ENCODE data around the gene PEAK3.

The PEAK3 gene, protein sequence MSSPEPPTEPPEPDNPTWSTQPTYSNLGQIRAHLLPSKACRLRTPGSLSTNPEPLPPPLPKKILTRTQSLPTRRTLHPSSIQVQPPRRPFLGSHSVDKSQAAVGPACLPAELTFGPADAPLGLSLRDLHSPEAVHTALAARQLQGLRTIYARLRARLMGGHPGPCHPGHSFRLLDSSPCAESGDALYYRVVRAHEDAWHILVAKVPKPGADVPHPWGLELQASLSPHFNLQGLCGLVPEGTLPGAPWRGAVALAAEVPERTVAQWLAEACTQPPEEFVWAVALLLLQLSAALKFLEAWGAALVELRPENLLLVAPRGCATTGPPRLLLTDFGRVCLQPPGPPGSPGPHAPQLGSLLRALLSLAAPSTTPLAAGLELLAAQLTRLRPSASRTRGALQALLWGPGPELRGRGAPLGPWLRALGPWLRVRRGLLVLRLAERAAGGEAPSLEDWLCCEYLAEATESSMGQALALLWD

DNA sequence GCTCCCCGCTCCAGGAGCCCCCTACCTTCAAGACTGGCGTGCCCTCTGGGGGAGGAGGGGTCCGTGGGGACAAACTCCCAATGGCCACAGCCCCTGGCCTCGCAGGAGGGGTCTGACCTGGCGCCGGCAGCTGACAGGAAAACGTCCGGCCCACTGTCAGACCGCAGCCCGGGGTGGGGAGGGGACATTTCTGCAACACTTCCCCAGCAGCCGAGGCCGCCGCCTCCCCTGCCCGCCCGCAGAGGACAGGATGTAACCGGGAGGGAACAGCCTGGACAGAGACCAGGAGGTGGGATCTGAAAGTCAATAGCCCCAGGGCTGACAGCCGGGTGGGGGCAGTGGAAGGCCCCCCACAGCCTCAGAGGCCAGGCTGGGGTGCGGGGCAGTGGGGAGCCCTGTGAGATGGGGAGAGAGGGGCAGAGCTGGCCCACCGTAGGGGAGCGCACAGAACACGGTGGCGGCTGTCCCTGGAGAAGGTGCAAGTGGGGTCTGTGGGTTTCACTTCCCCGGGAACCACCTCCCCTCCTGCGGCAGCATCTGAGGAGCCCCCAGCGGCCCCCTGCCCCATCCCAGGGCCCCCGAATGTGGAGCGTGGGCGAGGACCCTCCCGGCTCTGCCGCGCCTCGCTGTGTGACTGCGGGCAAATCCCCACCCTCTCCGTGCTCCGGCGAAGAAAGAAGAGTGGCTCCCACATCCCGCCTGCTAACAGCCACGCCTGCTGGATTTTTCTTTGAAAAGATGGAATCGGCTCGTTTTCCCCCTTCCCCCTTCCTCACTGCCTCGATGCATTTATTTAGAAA, at the start of gene PEAK3:
TSS of gene PEAK3 (minus strand) at position 114 of the 800 bp plus-strand sequence. CDS start 1,244 bp downstream, outside the sequence.
- no peaks in the 10 kb centered on the region for H3K4me1 ChIP-seq (ENCODE audit: control insufficient read depth, low read depth, low read length)
- peak within 1 kb of the TSS; percentile 50 for H3K4me3 ChIP-seq (ENCODE audit: low read length)

DNA sequence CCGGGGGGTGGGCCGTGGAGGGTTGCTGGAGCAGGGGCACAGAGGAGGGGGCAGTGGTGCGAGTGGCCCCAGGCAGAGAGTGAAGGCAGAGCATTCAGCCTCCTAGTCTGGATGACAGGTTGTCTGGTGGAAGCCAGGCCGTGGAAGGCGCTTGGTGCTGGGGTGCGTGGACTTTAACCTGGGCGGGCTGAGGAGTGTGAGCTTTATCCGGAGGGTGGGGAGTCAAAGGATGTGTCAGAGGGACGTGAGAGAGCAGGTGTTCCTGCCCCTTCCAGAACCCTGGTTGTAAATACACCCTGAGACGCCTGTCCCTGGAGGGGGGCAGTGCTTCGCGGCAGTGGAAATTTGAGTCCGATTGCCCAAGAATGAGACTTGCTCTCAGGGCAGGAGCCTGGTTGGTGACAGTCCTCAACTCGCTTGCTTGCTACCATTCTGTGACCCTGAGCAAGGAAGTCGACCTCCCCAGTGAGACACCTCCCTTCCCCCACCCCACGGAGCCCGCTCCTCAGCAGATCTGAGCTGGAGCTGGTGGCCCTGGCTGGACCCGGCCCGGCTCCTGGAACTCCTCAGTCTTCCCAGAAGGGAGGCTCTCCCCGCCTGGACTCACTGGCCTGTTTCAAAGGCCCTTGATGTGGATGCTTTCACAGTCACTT, 48.8 kb upstream of the PEAK3 start:
- Histone ChIP-seq H3K36me3 (ENCODE audit: control insufficient read depth, low read depth, low read length) (no peaks in the 10 kb centered on the region), H3K4me1 (ENCODE audit: control insufficient read depth, low read depth, low read length) (peaks cover 21% of the 10 kb centered on the region), H3K27ac (ENCODE audit: low read length) (no peak overlapping the region), H3K9me3 (ENCODE audit: control insufficient read depth, low read depth, low read length) (no peaks in the 10 kb centered on the region), H3K9ac (ENCODE audit: low read length) (no peak overlapping the region), H3K4me3 (ENCODE audit: low read length) (no peak overlapping the region), H3K27me3 (ENCODE audit: control insufficient read depth, insufficient read depth, low read length) (no peaks in the 10 kb centered on the region)

More for the DNA sequence above, at the start of gene PEAK3:
- no peak within 1 kb of the TSS for H3K27ac ChIP-seq (ENCODE audit: low read length)
- no peak within 1 kb of the TSS for H3K9ac ChIP-seq (ENCODE audit: low read length)
- H3K9me3 ChIP-seq (ENCODE audit: control insufficient read depth, low read depth, low read length) = no peaks in the 10 kb centered on the region
- H3K27me3 ChIP-seq (ENCODE audit: control insufficient read depth, insufficient read depth, low read length) = peaks cover 33% of the 10 kb centered on the region
- no peaks in the 10 kb centered on the region for H3K36me3 ChIP-seq (ENCODE audit: control insufficient read depth, low read depth, low read length)

DNA sequence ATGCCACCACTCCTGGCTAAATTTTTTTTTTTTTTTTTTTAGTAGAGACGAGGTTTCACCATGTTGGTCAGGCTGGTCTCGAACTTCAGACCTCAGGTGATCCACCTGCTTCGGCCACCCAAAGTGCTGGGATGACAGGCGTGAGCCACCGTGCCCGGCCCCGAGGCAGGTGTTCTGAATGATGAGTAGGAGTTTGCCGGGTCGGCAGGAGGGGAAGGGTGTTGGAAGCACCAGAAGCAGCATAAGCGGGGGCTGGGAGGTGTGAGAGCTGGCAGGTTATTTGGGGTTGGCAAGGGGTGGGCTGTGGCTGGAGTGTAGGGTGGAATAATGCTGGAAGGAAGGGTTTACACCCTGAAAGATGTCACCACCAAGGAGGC, 48.3 kb upstream of the PEAK3 start:
- Histone ChIP-seq H3K36me3 (ENCODE audit: control insufficient read depth, low read depth, low read length) (no peaks in the 10 kb centered on the region), H3K9me3 (ENCODE audit: control insufficient read depth, low read depth, low read length) (no peaks in the 10 kb centered on the region), H3K27ac (ENCODE audit: low read length) (no peak overlapping the region), H3K9ac (ENCODE audit: low read length) (no peak overlapping the region), H3K27me3 (ENCODE audit: control insufficient read depth, insufficient read depth, low read length) (no peaks in the 10 kb centered on the region), H3K4me1 (ENCODE audit: control insufficient read depth, low read depth, low read length) (peaks cover 21% of the 10 kb centered on the region), H3K4me3 (ENCODE audit: low read length) (no peak overlapping the region)

DNA sequence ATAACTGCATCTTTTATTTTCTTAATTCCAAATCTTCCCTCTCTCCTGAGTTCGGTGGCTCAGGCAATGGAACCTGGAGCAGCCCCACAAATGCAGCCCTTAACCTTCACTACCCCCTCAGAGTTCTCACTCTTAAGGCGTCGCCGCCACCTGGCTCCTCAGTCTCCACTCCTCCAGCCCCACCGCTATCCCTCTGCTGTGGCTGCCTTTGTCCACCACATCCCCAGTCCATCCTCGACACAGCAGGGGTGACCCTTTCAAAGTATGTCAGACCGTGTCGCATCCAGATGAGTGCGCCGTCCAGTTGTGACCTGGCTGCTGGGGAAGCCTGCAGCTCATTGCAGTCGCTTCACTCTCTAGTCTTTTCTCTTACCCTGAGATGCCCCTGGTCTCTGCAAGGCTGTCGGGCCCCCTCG, 47.5 kb upstream of the PEAK3 start:
- H3K36me3 ChIP-seq (ENCODE audit: control insufficient read depth, low read depth, low read length) = no peaks in the 10 kb centered on the region
- no peaks in the 10 kb centered on the region for H3K27me3 ChIP-seq (ENCODE audit: control insufficient read depth, insufficient read depth, low read length)
- peaks cover 21% of the 10 kb centered on the region for H3K4me1 ChIP-seq (ENCODE audit: control insufficient read depth, low read depth, low read length)
- peak overlapping the region; percentile 94 for H3K4me3 ChIP-seq (ENCODE audit: low read length)
- H3K27ac ChIP-seq (ENCODE audit: low read length) = peak overlapping the region; percentile 24
- peak overlapping the region; percentile 82 for H3K9ac ChIP-seq (ENCODE audit: low read length)
- H3K9me3 ChIP-seq (ENCODE audit: control insufficient read depth, low read depth, low read length) = no peaks in the 10 kb centered on the region

DNA sequence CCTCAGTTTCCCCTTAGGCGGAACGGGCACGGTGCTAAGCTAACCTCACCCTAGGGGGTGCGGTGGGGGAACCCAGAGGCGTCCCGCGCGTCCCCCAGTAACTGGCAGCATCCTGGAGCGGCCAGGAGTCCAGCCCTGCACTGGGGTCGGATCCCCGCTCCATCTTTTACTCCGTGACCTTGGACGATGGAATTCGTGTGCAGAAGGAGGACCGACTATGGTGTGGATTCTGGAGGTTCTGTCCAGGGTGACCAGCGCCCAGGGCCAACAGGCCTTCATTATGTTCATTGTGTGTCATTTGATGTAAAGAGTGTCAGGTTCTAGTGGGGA, 47.1 kb upstream of the PEAK3 start:
- H3K9ac ChIP-seq (ENCODE audit: low read length) = peak overlapping the region; percentile 82
- H3K9me3 ChIP-seq (ENCODE audit: control insufficient read depth, low read depth, low read length) = no peaks in the 10 kb centered on the region
- H3K4me3 ChIP-seq (ENCODE audit: low read length) = peak overlapping the region; percentile 94
- peaks cover 21% of the 10 kb centered on the region for H3K4me1 ChIP-seq (ENCODE audit: control insufficient read depth, low read depth, low read length)
- H3K36me3 ChIP-seq (ENCODE audit: control insufficient read depth, low read depth, low read length) = no peaks in the 10 kb centered on the region
- H3K27me3 ChIP-seq (ENCODE audit: control insufficient read depth, insufficient read depth, low read length) = no peaks in the 10 kb centered on the region
- H3K27ac ChIP-seq (ENCODE audit: low read length) = peak overlapping the region; percentile 24

DNA sequence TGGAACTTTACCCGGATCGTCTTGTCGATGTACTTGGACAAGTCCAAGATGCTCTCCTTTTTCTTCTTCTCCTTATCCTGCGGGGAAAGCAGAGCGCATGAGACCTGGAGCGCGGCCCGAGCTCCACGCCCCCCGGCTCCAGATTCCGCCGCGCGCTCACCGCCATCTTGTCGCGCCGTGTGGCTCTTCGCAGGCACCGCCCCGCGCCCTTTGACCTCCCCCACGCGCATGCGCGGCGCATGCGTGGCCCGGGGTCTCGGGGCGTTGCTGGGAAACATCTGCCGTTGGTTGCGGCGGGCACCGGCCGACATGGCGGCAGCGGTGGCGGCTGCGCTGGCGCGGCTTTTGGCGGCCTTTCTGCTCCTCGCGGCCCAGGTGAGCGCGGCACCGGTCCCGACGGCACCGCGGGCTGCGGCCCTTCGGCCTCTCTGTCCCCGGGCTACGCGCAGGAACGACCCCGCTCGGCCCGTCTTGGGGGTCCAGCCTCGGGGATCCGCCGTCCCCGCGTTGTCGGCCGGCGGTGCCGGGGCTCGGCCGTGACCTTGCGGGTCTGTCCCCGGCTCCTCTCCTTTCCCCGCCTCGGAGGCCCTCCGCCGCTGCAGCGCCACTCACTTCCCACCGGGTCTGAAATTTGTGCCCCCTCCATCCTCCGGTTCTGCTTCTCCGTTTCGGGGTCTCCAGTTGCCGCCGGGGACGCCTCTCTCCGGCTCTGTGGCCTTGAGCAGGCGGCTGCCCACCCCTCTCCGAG, 46.6 kb upstream of the PEAK3 start, which contains the start of the genes LSM7 and SPPL2B:
TSS of gene LSM7 (minus strand) at position 186 of the 748 bp plus-strand sequence. CDS start at position 166, 20 bp downstream.
TSS of gene SPPL2B (plus strand) at position 284 of the 748 bp plus-strand sequence. CDS start at position 310, 26 bp downstream.
- Histone ChIP-seq H3K27me3 (ENCODE audit: control insufficient read depth, insufficient read depth, low read length) (no peaks in the 10 kb centered on the region), H3K4me1 (ENCODE audit: control insufficient read depth, low read depth, low read length) (peaks cover 21% of the 10 kb centered on the region), H3K36me3 (ENCODE audit: control insufficient read depth, low read depth, low read length) (no peaks in the 10 kb centered on the region), H3K9ac (ENCODE audit: low read length) (peak within 1 kb of the TSS; percentile 82), H3K27ac (ENCODE audit: low read length) (peak within 1 kb of the TSS; percentile 75), H3K4me3 (ENCODE audit: low read length) (peak within 1 kb of the TSS; percentile 94), H3K9me3 (ENCODE audit: control insufficient read depth, low read depth, low read length) (no peaks in the 10 kb centered on the region)

DNA sequence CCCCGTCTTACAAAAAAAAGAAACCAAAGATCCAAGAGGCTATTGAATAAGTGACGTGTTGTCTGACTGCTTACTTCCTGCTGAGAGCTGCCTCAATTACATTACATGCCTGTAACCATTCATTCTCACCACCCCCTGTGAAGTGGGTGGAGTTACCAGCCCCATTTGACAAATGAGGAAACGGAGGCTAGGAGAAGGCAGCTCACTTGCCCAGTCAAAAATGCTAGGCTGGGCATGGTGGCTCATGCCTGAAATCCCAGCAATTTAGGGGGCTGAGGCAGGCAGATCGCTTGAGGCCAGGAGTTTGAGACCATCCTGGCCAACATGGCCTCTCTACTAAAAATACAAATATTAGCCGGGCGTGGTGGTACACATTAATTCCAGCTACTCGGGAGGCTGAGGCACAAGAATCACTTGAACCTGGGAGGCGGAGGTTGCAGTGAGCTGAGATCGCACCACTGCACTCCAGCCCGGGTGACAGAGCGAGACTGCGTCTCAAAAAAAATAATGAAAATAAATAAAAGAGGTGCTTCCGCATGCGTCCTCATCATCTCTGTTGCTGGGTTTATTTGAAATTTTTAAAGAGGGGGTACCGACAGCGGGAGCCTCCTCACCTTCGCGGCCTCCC, 45.9 kb upstream of the PEAK3 start:
- Histone ChIP-seq H3K27me3 (ENCODE audit: control insufficient read depth, insufficient read depth, low read length) (no peaks in the 10 kb centered on the region), H3K36me3 (ENCODE audit: control insufficient read depth, low read depth, low read length) (peaks cover 5% of the 10 kb centered on the region), H3K4me1 (ENCODE audit: control insufficient read depth, low read depth, low read length) (peaks cover 21% of the 10 kb centered on the region), H3K27ac (ENCODE audit: low read length) (peak overlapping the region; percentile 75), H3K9me3 (ENCODE audit: control insufficient read depth, low read depth, low read length) (no peaks in the 10 kb centered on the region), H3K9ac (ENCODE audit: low read length) (peak overlapping the region; percentile 82), H3K4me3 (ENCODE audit: low read length) (peak overlapping the region; percentile 94)

DNA sequence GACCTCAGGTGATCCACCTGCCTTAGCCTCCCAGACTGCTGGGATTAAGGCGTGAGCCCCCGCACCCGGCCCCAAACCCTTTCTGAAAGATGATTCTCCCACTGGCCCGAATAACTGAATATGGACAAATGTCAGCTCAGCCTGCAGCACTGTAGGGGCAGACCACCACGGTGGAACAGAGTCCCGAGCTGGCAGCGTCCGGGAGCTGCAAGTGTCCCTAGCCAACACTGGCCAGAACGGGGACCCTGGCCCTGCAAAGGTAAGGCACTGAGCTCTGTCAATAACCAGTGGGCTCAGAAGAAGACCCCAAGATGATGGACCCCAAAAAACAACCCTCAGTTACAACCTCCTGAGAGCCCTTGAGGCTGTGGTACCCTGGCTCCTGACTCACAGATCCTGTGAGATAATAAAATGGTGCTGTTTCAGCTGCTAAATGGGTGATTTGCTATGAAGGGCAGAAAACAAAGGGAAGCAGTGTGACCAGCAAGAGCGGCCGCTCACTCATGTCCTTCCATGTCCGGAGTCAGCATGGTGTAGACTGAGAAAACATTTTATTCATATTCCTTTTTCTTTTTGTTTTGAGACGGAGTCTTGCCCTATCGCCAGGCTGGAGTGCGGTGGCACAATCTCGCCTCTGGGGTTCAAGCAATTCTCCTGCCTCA, 44.9 kb upstream of the PEAK3 start:
- peaks cover 5% of the 10 kb centered on the region for H3K36me3 ChIP-seq (ENCODE audit: control insufficient read depth, low read depth, low read length)
- peaks cover 21% of the 10 kb centered on the region for H3K4me1 ChIP-seq (ENCODE audit: control insufficient read depth, low read depth, low read length)
- no peaks in the 10 kb centered on the region for H3K9me3 ChIP-seq (ENCODE audit: control insufficient read depth, low read depth, low read length)
- no peak overlapping the region for H3K9ac ChIP-seq (ENCODE audit: low read length)
- no peak overlapping the region for H3K27ac ChIP-seq (ENCODE audit: low read length)
- H3K27me3 ChIP-seq (ENCODE audit: control insufficient read depth, insufficient read depth, low read length) = no peaks in the 10 kb centered on the region
- H3K4me3 ChIP-seq (ENCODE audit: low read length) = no peak overlapping the region

DNA sequence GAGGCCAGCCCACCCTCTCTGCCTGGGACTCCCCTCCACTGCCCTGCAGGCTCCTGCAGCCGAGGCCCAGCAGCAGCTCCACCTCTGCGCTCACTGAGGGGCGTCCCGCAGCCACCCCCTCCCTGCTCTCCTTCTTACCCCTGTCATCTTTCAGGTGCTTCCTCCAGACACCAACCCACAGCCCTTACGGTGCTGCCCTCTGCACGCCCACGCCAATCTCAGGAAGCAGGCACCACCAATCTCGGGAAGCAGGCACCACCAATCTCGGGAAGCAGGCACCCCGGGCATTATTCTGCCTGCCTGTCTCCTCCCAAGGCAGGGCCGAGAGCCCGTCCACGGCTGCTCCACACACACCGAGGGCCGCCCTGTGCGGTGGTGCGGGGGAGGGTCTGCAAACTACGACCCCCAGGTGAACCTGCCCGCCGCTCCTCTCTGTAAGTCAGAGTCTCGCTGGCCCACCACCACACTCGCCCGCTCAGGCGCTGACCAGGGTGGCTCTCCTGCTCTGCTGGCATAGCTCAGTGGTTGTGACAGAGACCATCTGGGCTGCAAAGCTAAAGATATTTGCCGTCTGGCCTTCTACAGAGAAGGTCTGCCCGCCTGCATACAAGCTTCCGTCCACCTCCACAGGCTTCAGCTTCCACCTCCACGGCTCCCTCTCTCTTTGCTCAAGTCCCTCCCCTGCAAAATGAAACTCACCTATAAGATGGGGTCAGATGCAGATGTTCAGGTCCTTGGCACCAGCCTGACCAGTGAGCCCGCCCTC, 43.5 kb upstream of the PEAK3 start:
- H3K27ac ChIP-seq (ENCODE audit: low read length) = no peak overlapping the region
- no peaks in the 10 kb centered on the region for H3K27me3 ChIP-seq (ENCODE audit: control insufficient read depth, insufficient read depth, low read length)
- H3K36me3 ChIP-seq (ENCODE audit: control insufficient read depth, low read depth, low read length) = peaks cover 5% of the 10 kb centered on the region
- H3K4me1 ChIP-seq (ENCODE audit: control insufficient read depth, low read depth, low read length) = peaks cover 10% of the 10 kb centered on the region
- H3K4me3 ChIP-seq (ENCODE audit: low read length) = no peak overlapping the region
- no peak overlapping the region for H3K9ac ChIP-seq (ENCODE audit: low read length)
- no peaks in the 10 kb centered on the region for H3K9me3 ChIP-seq (ENCODE audit: control insufficient read depth, low read depth, low read length)

Data from iPS-18a (cell line).